ENCODE results near the gene ASPM. TPM values are rescaled to one million over a fixed set of nuclear protein-coding genes. Genes with fewer than 3 reads are reported as not detected.

The ASPM gene
- 14.8 TPM for total RNA-seq

GRCh38 chr1:197146101-197147095, at the start of gene ASPM:
Gene ASPM, minus strand, starts transcription at chr1:197146669. Its CDS starts 232 bp downstream, at chr1:197146437.

GRCh38 chr1:197066719-197067456, 79.6 kb downstream of the ASPM start, which contains the start of gene F13B:
Gene F13B, minus strand, starts transcription at chr1:197067260. Its CDS starts 37 bp downstream, at chr1:197067223.

Other genes starting within 250 kb of the ASPM start
- gene CFHR2, start 202.9 kb downstream of the ASPM start, total RNA-seq: not detected
- gene CFHR5, start 169.1 kb downstream of the ASPM start, total RNA-seq: not detected
- not detected for gene F13B, start 79.4 kb downstream of the ASPM start, total RNA-seq
- gene ZBTB41, start 54.6 kb upstream of the ASPM start, total RNA-seq: 92.3 TPM
- 39.7 TPM for gene CRB1, start 121.6 kb upstream of the ASPM start, total RNA-seq